GM21619 (cell line): ENCODE results near the gene EBF3.

Experiments
- ATAC-seq: cut with Tn5 transposase; IDR thresholded peaks from one replicate; pipeline ENCODE4 v1.9.1; 2021; ENCODE audit not compliant: unreplicated experiment

EBF3 gene

GRCh38 chr10:129945526-129945925, 18.5 kb downstream of the EBF3 start:
- ATAC-seq: no peak

DNA sequence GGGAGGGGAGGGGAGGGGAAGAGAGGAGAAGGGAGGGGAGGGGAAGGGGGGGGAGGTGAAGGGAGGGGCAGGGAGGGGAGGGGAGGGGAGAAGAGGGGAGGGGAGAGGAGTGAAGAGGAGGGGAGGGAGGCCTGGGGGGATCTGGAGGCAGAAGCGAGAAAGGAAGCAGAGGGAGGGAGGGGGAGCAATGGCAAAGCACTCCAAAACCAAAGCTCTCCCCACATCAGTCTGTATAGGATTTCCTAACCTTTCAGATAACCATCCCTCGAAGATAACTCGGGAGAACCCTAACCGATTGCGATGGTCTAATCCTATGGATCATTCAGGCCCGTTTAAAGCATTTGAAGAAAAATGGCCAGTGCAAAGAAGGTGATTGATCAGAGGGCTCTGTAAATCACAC, 19.0 kb downstream of the EBF3 start:
- no peak for ATAC-seq

DNA sequence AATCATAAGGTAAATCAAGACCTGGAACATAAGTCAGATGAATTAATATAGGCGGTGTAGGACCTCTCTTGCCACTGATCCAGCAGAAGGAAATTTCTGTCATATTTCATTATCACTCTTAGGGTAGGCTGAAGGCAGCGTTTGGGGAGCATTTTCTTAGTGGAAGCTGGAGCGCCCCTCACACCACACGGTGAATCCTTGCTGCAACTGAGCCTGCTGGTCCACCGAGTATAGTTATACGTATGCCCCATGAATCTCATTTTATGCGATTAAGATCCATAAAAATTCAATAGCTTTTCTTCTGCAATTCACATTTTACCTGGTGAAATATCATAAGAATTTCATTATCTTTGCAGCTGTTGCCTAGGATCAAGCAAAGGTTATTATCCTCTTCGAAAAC, 19.6 kb downstream of the EBF3 start:
- ATAC-seq: no peak

DNA sequence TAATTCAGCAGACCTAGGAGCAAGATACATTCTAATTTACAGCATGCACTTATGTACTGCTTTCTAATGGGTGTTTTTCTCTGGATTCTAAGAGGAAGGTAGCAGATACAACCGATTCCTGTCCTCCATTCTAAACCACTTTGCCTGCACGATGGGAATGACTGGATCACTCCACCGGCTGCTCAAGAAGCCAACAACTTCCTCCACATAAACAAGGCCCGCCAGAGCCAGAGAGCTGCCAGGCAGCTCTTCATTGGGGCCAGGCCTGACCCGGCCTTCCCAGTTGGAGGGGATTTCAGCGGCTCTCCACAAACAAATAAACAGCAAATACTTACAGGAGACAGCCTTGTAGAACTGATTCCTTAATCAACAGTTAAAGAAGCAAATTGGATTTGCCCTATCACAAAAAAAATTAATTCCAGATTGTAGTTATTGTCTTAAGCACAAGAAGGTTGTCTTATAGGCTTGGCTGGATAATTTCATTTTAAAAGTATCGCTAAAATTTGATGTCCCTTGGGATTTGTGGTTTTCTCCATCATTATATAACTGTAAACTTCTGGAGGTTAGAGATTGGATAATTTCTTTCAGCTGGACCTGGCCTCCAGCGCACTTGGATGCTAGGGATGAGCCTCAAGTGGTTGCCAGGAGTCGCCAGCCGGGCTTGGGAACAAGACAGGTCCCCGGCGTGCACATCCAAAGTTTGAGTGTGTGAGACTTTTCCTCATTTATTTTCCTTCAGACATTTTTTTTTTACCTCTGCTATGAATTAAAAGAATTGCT, 20.9 kb downstream of the EBF3 start:
- ATAC-seq: no peak

GRCh38 chr10:129942391-129942790, 21.7 kb downstream of the EBF3 start:
- ATAC-seq: no peak

DNA sequence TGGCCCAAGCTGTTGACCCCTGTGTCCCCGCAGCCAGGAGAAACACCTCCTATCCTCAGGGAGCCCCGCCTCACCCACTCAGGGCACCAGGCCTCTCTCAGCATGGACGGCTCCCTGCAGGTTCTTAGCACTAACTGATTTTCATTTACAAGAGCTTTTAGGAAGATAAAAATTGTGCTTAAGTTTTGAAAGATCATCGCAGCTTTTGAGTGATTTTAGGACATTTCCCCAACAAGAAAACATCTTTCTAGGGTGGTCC, 22.1 kb downstream of the EBF3 start:
- no peak for ATAC-seq

- no peak for ATAC-seq
Observed at GRCh38 chr10:129941199-129942018, 22.7 kb downstream of the EBF3 start.

- no peak for ATAC-seq
Observed at GRCh38 chr10:129940617-129941198, 23.4 kb downstream of the EBF3 start.

DNA sequence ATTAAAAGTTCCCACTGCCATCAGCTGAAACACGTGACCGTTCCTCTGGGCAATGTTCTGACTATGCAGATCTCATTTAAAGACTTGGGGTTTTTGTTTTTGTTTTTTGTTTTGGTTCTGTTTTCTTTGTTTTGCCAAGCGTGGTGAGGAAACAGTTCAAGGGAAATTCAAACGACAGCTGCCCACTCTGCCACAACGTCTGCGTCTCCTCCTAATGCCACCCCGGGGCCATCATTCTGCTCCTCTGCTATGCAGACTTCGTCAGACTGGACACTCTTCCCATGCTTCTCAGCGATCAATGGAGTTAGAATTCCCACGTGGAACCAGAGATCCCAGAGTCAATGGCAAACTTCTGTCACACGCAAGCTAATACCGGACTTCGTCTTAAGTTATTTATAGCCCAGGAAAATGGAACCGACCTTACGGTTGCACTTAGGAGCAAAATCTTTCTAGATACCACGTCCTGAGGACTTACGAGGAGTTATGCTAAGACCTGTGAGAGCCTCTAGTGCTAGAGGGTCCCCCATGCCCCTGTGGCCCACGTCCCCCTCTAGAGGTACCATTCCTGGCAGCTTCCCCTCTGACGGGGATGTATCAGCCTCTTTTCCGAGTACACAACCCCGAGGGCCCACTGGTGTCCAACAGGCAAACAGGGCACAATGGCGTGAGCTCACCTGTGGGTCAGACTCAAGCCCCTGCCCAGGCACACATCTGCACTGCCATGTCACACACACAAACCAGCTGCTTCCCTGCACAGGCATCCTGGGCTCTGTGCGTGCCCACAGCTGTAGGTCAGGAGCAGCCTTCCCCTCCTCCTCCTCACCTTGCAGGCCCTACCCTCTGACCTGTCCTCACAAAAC, 24.4 kb downstream of the EBF3 start:
- no peak for ATAC-seq

DNA sequence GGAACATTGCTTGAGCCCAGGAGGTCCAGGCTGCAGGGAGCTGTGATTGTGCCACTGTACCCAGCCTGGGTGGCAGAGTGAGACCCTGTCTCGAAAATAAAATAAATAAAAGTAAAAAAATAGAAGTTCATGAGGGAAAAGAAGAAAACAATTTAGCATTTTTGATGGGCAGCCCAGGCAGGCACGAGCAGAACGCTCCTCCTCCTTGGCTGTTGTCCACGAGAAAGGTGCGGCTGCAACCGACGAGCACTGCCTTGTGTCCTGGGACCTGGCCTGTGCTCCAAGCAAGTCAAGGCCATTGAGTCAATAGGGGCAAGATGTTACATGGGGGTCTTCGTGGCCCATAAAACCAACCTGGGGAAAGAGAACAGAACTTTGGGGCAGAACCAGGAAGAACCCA, 25.6 kb downstream of the EBF3 start:
- no peak for ATAC-seq

GRCh38 chr10:129937351-129937751, 26.7 kb downstream of the EBF3 start:
- ATAC-seq: no peak

DNA sequence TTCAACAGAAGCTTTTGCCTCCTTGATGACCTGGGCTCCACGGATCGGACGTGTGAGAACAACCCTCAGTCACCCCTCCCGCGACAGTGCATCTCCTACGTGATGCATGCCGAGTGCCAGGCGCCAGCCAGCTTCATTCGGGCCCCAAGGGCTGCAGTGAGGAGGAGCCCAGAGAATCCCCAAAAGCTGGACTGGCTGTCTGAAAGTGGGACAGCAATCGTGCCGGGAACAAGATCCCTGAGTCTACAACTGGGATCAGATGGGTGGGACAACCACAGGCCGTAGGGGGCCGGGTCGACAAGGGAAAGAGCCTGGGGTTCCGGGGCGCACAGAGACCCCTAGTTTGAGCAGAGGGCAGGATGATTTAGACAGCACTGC, 27.2 kb downstream of the EBF3 start:
- ATAC-seq: no peak

GRCh38 chr10:129936266-129936922, 27.7 kb downstream of the EBF3 start:
- ATAC-seq: no peak

DNA sequence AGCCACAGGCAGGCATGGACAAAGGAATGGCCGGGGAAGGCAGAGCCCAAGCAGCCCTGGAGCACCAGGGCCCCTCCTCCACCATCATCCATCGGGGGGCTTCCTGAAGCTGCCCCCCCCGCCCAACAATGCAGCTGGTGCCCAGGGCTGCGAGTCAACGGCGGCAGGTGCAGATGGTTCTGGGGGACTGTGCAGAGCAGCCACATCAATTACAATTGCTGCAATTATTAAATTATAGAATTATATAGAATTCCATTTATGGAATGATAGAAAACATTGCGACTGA, 28.3 kb downstream of the EBF3 start:
- ATAC-seq: no peak

- no peak for ATAC-seq
Observed at GRCh38 chr10:129935102-129935866, 28.8 kb downstream of the EBF3 start.

GRCh38 chr10:129934196-129934925, 29.7 kb downstream of the EBF3 start:
- ATAC-seq: no peak

- ATAC-seq: no peak
Observed at GRCh38 chr10:129933456-129934092, 30.5 kb downstream of the EBF3 start.

GRCh38 chr10:129932751-129933433, 31.2 kb downstream of the EBF3 start:
- ATAC-seq: no peak

DNA sequence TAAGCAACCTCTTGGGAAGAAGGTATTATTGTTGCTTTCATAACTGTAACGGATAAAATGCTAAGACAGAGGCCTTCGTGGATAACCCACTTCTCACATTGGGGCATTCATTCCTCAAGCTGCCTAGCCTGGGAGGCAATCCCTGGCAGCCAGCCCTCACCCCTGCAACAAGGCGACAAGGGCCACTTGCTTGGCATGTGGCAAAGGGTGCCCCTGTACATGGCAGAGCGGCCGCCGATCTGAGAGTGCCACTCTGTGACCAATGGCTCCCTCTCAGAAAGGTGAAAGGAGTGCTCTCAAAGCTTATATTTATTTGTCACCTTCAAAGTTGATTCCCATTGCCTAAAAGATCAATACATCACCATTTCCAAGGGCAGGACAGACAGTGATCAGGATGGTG, 31.9 kb downstream of the EBF3 start:
- ATAC-seq: no peak
